Left lung (tissue), 10 donors: ENCODE results near the gene GTF3C4. TPM values are rescaled to one million over a fixed set of nuclear protein-coding genes. Genes with fewer than 3 reads are reported as not detected.
A peak's percentile ranks its signal among the peaks of the same experiment; 100 is the strongest.

Experiments used
- ATAC-seq: fragments of 200-7000 bp; cut with Tn5 transposase; one replicate; pipeline ENCODE4 v1.9.1; 2020; ENCODE audit warnings: moderate library complexity
- DNase-seq, 4 donors: peaks; one replicate each; pipeline ENCODE4 v3.0.0-alpha.2; 2013 to 2020
- H3K27ac ChIP-seq, 2 donors: fragments of 200-600 bp; sonication (generic) in 1 of 2; one replicate each; pipeline versions ENCODE4 v1.5.0 to v1.8.0; 2020 to 2021
- H3K27me3 ChIP-seq, 2 donors: fragments of 200-600 bp; sonication (generic) in 1 of 2; one replicate each; pipeline versions ENCODE4 v1.5.0 to v1.8.0; 2020 to 2021
- H3K36me3 ChIP-seq, 2 donors: fragments of 200-600 bp; sonication (generic) in 1 of 2; one replicate each; pipeline versions ENCODE4 v1.5.0 to v1.8.0; 2020 to 2021
- H3K4me1 ChIP-seq, 2 donors: fragments of 200-600 bp; one replicate each; pipeline ENCODE4 v1.8.0; 2021
- H3K4me3 ChIP-seq, 2 donors: fragments of 200-600 bp; sonication (generic) in 1 of 2; one replicate each; pipeline versions ENCODE4 v1.5.0 to v1.8.0; 2020 to 2021; ENCODE audit warnings: mild to moderate bottlenecking in 1 of 2
- H3K9me3 ChIP-seq, 2 donors: fragments of 200-600 bp; sonication (generic) in 1 of 2; one replicate each; pipeline versions ENCODE4 v1.5.0 to v1.8.0; 2020 to 2021
- CTCF ChIP-seq, 2 donors: fragments of 200-600 bp; sonication (generic) in 1 of 2; IDR thresholded peaks; one replicate each; pipeline versions ENCODE4 v1.5.0 to v1.8.0; 2021; ENCODE audit warnings: antibody characterized with exemption in 2 of 2
- intact Hi-C, 2 donors: fragments of 100-400 bp; cut with DNase I; formaldehyde crosslinking; loops; one replicate each; pipeline versions ENCODE4 v1.11.2 to v1.14.2; 2022
- polyA plus RNA-seq, 6 donors: library from polyadenylated mRNA; unstranded; fragments of 120-200 nt; gene quantifications; one replicate each; pipeline ENCODE4 v1.2.1, GENCODE V29; 2013; ENCODE audit not compliant: insufficient read length in 6 of 6
- total RNA-seq, 2 donors: library from RNA; stranded (reverse); fragmentation: NEBNext Ultra II Directional; extraction: Animal tissue kit (Norgen Biotek cat#: 25700); gene quantifications; one replicate each; pipeline ENCODE4 v1.2.1, GENCODE V29; 2021
- donor health status: DM: no; HTN: yes; CAD: no.
- donor health status: DM: no; HTN: no; CAD: no.

Gene GTF3C4
- total and polyA plus RNA-seq, 8 donors: 13.1 to 25.6 (median 23.8) TPM

DNA sequence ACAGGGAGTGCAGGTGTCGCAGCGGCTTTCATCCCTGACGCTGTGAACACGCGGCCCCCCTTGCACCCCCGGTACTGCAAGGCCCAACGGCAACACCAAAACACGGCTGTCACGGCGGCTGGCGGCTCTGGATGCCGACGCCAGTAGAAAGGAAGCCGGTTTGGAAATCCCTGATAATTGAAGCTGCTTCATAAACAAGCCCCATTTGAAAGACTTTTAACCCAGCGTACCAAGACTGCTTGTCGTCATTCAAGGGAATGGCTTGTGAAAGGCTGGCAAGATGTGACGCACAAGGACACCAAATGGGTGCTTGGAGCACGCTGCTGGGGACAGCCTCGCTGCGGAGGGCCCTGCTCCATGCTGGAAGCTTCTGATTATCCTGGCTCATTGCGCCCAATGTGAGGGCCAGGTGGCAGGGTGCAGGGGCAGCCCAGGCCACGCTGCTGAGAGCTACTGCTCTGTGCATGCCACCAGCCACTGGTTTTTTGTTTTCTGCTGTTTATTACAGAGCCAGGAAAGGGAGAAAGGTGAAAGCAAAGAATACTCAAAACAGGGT lies 63.1 kb downstream of the GTF3C4 start:
- Histone ChIP-seq H3K4me1 (no peaks in the 10 kb centered on the region), H3K4me3 (no peak overlapping the region), H3K9me3 (no peaks in the 10 kb centered on the region), H3K27ac (no peak overlapping the region), H3K36me3 (no peaks in the 10 kb centered on the region), H3K27me3 (no peaks in the 10 kb centered on the region)
- intact Hi-C loops: no loop called here
- TF ChIP-seq CTCF (IDR thresholded peaks at IDR 0.05): no peak
- DNase-seq: peak in 1 of 4 donors; percentile 10
- no peak for ATAC-seq

GRCh38 chr9:132739710-132740310 lies 69.5 kb downstream of the GTF3C4 start:
- no peak for DNase-seq
- Histone ChIP-seq H3K36me3 (no peaks in the 10 kb centered on the region), H3K4me3 (no peak overlapping the region), H3K9me3 (no peaks in the 10 kb centered on the region), H3K27me3 (peaks cover 20 to 46% of the 10 kb centered on the region in 2 donors), H3K4me1 (no peaks in the 10 kb centered on the region), H3K27ac (no peak overlapping the region)
- no peak for ATAC-seq
- intact Hi-C loops: no loop called here
- no peak for TF ChIP-seq CTCF (IDR thresholded peaks at IDR 0.05)

DNA sequence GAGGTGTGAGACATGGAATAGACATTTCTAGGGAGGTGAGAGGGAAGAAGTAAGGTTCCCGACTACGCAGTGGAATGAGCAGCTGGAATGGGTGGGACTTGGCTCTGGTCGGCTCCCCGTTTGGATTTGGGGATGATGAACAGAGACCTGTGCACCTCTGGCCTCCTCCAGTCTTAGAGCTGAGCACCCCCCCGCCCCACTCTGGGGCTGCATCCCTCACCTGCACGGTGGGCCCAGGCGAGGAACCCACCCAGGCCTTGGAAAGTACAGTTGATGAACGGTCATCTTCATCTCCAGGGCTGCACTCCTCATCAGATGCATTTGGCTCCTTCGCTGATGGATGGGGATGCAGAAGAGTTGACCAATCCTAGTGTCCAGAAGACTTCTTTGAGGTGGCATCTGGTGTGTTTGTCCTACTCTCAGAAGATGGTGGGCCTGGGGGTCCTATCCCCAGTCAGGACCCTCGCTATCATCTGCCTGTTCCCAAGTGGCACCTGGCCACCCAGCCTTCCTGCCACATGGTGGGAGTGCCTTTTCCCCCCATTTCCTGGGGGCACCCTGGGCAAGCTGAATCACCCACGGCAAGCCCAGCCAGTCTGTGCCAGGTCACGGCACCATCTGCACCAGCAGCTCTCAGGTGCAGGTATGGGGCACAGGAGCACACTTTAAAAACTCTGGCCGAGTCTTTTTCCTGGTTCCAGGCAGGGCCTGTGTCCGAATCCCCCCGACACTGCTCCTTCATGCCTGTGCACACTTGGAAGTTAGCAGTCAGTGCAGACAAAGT lies 70.5 kb downstream of the GTF3C4 start:
- Histone ChIP-seq H3K27me3 (peaks cover 26 to 55% of the 10 kb centered on the region in 2 donors), H3K27ac (no peak overlapping the region), H3K36me3 (no peaks in the 10 kb centered on the region), H3K4me3 (no peak overlapping the region), H3K9me3 (no peaks in the 10 kb centered on the region), H3K4me1 (no peaks in the 10 kb centered on the region)
- intact Hi-C loops: no loop called here
- no peak for TF ChIP-seq CTCF (IDR thresholded peaks at IDR 0.05)
- DNase-seq (peak in 1 of 4 donors; percentile 12), ATAC-seq (no peak)

DNA sequence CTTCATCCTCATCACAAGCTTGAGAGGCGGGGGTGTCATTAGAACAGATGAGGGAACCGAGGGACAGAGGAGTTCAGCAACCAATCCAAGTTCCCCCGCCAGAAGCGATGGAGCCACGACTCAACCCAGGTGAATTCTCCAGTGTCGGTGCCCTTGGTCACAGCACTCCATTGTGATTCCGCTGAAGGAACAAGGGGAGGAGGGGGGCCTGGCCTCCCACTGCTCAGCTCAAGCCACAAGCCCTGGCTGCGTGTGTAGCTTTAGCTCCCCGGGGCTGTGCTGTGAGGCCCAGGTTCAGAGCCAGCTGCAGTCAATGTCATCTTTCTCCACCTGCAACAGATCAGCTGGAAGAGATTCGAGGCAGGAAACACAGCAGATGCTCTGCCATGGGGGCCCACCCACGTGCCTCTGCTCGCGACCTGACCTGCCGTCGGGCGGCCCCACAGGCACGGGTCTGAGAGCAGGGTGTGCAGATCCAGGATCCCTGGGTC lies 72.6 kb downstream of the GTF3C4 start:
- H3K36me3 ChIP-seq: no peaks in the 10 kb centered on the region
- peak in 1 of 4 donors; percentile 23 for DNase-seq
- no peak for ATAC-seq
- H3K27ac ChIP-seq: no peak overlapping the region
- intact Hi-C loops: no loop called here
- peaks cover 26 to 64% of the 10 kb centered on the region in 2 donors for H3K27me3 ChIP-seq
- H3K9me3 ChIP-seq: no peaks in the 10 kb centered on the region
- no peaks in the 10 kb centered on the region for H3K4me1 ChIP-seq
- TF ChIP-seq CTCF (IDR thresholded peaks at IDR 0.05): no peak
- no peak overlapping the region for H3K4me3 ChIP-seq

DNA sequence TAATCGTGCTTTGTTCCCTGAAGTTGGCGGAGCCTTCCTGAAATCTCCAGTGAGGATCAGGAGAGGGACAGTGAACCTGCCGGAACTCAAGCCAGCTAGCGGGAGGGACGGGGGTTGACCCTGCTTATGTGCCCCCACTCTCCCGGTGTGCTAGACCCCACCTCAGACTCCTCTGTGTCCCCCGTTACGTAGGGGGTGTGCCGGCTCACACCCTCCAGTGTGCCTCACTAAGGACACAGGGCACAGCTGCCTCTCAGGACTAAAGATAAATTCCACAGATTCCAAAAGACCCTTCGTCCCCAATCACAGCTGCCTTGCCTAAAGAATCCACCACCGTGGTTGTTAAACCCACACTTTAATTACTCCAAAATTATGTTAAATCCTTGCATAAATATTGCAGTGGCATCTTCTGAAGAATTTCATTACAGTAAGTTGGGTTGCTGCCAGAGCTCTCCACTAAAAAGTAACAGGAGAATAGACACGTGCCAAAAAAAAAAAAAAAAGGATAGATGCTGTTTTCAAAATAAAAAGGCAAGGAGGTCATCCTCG lies 73.7 kb downstream of the GTF3C4 start:
- Histone ChIP-seq H3K9me3 (no peaks in the 10 kb centered on the region), H3K4me1 (no peaks in the 10 kb centered on the region), H3K4me3 (no peak overlapping the region), H3K36me3 (no peaks in the 10 kb centered on the region), H3K27me3 (peaks cover 26 to 64% of the 10 kb centered on the region in 2 donors), H3K27ac (no peak overlapping the region)
- DNase-seq (peak in 1 of 4 donors; percentile 15), ATAC-seq (no peak)
- intact Hi-C loops: no loop called here
- TF ChIP-seq CTCF (IDR thresholded peaks at IDR 0.05): no peak
